SU-DHL-6 (cell line): ENCODE measurements around the gene SRRM2.

Source experiments
- H2AFZ ChIP-seq: fragments of 200-600 bp; sonication (generic); 2 replicates; pipeline ENCODE4 v1.6.1; 2014; ENCODE audit warnings: low read depth, mild to moderate bottlenecking, moderate library complexity, mixed read lengths, antibody characterized with exemption, low read length; ENCODE audit not compliant: severe bottlenecking
- H3F3A ChIP-seq: fragments of 200-600 bp; shearing (Covaris generic); 2 replicates; pipeline ENCODE4 v1.6.0; 2016; ENCODE audit warnings: antibody characterized with exemption, mild to moderate bottlenecking; ENCODE audit not compliant: insufficient read depth
- H3K27ac ChIP-seq: fragments of 200-600 bp; sonication (generic); 2 replicates; pipeline ENCODE4 v1.5.1; 2016; ENCODE audit warnings: low read depth, mild to moderate bottlenecking, low read length, moderate library complexity, mixed read lengths
- H3K27me3 ChIP-seq: fragments of 200-600 bp; sonication (generic), shearing (Covaris generic); 2 replicates; pipeline ENCODE4 v1.6.0; 2014; ENCODE audit warnings: mild to moderate bottlenecking, low read length
- H3K36me3 ChIP-seq: fragments of 200-600 bp; sonication (generic); 2 replicates; pipeline ENCODE4 v1.6.1; 2014; ENCODE audit warnings: mild to moderate bottlenecking, low read length, mixed read lengths
- H3K4me2 ChIP-seq: fragments of 300-600, 200-600 bp; shearing (Covaris generic), sonication (generic); 2 replicates; pipeline ENCODE4 v1.6.0; 2014; ENCODE audit warnings: low read length, low read depth, mild to moderate bottlenecking; ENCODE audit not compliant: poor library complexity, severe bottlenecking
- H3K4me3 ChIP-seq: fragments of 200-600 bp; sonication (generic); 2 replicates; pipeline ENCODE4 v1.5.1; 2014; ENCODE audit warnings: antibody characterized with exemption, low read length, mild to moderate bottlenecking, mixed read lengths; ENCODE audit not compliant: insufficient read depth, poor library complexity, severe bottlenecking
- H3K79me2 ChIP-seq: fragments of 200-600 bp; sonication (generic); 2 replicates; pipeline ENCODE4 v1.6.1; 2014; ENCODE audit warnings: mild to moderate bottlenecking, low read length, moderate library complexity; ENCODE audit not compliant: insufficient read depth
- H3K9ac ChIP-seq: fragments of 200-600 bp; sonication (generic); 2 replicates; pipeline ENCODE4 v1.7.0; 2014; ENCODE audit warnings: mild to moderate bottlenecking, low read length
- H3K9me2 ChIP-seq: fragments of 200-600 bp; sonication (generic); replicated peaks from 2 replicates; pipeline ENCODE4 v1.6.1; 2014; ENCODE audit warnings: low read length; ENCODE audit not compliant: insufficient read depth
- H3K9me3 ChIP-seq: fragments of 200-600 bp; sonication (generic); 2 replicates; pipeline ENCODE4 v1.6.1; 2014; ENCODE audit warnings: low read length, mixed read lengths; ENCODE audit not compliant: insufficient read depth
- H4K20me1 ChIP-seq: fragments of 200-600 bp; sonication (generic); 2 replicates; pipeline ENCODE4 v1.6.1; 2014; ENCODE audit warnings: low read depth, mild to moderate bottlenecking, antibody characterized with exemption, low read length, moderate library complexity, mixed read lengths
- EZH2phosphoT487 ChIP-seq: fragments of 200-600 bp; sonication (generic), shearing (Covaris generic); conservative IDR thresholded peaks from 2 replicates; pipeline ENCODE4 v1.6.1; 2018; ENCODE audit warnings: mild to moderate bottlenecking, antibody characterized with exemption, low read length, moderate library complexity, mixed read lengths
- TF ChIP-seq, protein P1 (sequence below): fragments of 200-600 bp; sonication (generic); IDR thresholded peaks from one replicate; pipeline ENCODE4 v1.5.1; 2017; ENCODE audit warnings: antibody characterized with exemption, mild to moderate bottlenecking, low read length, moderate library complexity; ENCODE audit not compliant: insufficient read depth, poor library complexity, severe bottlenecking

The SRRM2 gene

DNA sequence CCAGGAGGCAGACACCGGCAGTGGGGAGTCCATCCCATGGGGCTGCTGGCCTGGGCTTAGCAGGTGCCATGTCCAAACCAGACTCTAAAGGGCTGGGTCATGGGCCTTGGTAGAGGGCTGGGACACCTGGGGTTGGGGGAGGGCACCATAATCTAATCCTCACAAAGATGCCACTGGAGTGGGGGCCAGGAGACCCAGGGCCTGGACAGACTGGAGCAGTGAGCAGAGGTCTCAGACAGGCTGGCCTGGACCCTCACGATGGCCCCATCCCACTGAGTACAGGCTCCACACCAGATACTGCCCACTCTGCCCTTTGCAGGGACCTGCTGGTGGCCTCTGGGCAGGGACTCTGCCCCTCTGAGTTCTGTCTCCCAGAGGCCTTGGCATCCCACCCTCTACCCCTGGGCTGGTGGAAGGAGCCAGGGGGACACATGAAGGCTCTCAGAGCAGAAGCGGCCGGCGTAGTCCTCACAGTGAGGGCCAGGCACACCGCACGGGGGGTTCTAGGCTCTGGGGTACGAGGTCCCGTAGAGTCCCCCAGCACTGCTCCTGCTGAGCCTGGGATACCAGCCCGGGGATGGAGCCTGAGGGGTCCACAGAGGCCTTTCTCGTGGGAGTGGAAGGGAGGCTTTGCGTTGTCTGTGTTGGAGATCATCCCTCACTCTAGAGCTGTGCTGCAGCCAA is 10.0 kb upstream of the SRRM2 start:
- no peaks in the 10 kb centered on the region for H3F3A ChIP-seq
- no peak overlapping the region for H3K9ac ChIP-seq
- H2AFZ ChIP-seq, result no peak overlapping the region

DNA sequence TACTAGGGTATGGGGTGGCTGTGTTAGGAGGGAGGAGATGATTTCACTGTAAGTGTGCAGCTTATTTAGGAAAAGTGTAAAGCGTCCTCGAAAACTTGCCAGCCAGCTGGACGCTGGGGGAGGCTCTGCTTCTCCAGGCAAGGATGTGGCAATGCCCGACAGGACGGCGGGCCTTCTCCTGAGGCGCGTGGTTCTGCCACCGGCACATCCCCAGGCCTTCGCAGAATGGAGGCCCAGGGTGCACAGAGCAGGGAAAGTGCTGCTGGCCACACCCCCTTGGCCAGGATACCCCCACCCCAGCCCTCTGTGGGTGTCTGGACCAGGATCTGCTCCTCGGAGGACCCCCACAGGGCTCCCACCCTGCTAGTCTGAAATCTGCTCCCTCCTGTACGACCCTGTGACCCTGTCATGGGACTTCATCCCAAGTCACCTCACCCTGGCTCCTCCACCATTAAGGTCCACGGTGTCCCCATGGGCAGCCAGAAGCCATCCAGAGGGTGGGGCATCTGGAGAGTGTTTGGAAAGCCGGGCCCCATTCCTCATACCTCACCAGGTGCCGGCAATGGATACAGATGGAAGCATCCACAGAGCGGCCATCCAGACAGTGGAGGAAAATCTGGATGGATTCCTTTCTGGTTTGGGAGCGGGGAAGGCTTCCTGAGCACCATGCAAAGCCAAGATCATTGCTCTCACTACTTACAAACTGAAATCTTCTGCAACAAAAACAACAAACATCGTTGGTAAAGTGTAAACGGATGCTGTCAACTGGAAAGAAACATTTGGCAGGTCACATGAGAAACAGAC is 9.2 kb upstream of the SRRM2 start:
- Histone ChIP-seq H3K27me3 (no peaks in the 10 kb centered on the region), H3K36me3 (no peaks in the 10 kb centered on the region), H3K4me2 (no peak overlapping the region), H3K4me3 (no peak overlapping the region), H3K79me2 (no peaks in the 10 kb centered on the region), H3K27ac (no peak overlapping the region), H3K9me3 (no peaks in the 10 kb centered on the region), H3K9ac (no peak overlapping the region), H3K9me2 (no peaks in the 10 kb centered on the region), H3F3A (no peaks in the 10 kb centered on the region), H2AFZ (no peak overlapping the region), H4K20me1 (no peaks in the 10 kb centered on the region)
- TF ChIP-seq EZH2phosphoT487, result no peak
- TF ChIP-seq, protein P1, sequence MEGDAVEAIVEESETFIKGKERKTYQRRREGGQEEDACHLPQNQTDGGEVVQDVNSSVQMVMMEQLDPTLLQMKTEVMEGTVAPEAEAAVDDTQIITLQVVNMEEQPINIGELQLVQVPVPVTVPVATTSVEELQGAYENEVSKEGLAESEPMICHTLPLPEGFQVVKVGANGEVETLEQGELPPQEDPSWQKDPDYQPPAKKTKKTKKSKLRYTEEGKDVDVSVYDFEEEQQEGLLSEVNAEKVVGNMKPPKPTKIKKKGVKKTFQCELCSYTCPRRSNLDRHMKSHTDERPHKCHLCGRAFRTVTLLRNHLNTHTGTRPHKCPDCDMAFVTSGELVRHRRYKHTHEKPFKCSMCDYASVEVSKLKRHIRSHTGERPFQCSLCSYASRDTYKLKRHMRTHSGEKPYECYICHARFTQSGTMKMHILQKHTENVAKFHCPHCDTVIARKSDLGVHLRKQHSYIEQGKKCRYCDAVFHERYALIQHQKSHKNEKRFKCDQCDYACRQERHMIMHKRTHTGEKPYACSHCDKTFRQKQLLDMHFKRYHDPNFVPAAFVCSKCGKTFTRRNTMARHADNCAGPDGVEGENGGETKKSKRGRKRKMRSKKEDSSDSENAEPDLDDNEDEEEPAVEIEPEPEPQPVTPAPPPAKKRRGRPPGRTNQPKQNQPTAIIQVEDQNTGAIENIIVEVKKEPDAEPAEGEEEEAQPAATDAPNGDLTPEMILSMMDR, result no peak

More for the DNA sequence above, 10.0 kb upstream of the SRRM2 start:
- Histone ChIP-seq H3K4me3 (no peak overlapping the region), H3K9me3 (no peaks in the 10 kb centered on the region), H3K27ac (no peak overlapping the region), H3K9me2 (no peaks in the 10 kb centered on the region), H3K79me2 (no peaks in the 10 kb centered on the region), H3K4me2 (no peak overlapping the region), H4K20me1 (no peaks in the 10 kb centered on the region), H3K27me3 (no peaks in the 10 kb centered on the region), H3K36me3 (no peaks in the 10 kb centered on the region)
- TF ChIP-seq EZH2phosphoT487, result no peak
- TF ChIP-seq, protein P1, result no peak

DNA sequence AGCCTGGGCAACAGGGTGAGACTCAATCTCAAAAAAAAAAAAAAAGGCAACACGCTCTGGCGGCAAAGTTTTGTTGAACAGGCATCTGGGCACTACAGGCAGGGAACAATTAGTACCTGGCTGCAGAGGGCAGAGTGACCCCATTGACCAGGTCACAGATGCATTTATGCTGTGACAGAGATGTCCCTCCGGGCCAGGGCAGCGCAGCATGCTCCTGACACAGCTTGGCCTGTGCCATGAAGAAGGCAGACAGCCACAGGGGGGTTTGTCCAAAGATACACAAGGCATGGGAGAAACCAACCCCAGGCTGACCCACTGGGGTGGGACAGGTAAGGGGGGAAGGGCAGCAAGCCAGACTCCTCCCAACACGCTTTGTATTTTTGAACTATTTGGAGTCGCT is 7.7 kb upstream of the SRRM2 start:
- H3K9ac ChIP-seq, result no peak overlapping the region
- TF ChIP-seq EZH2phosphoT487, result no peak
- TF ChIP-seq, protein P1, result no peak

More for the DNA sequence above, 7.7 kb upstream of the SRRM2 start:
- Histone ChIP-seq H3K79me2 (no peaks in the 10 kb centered on the region), H3K36me3 (no peaks in the 10 kb centered on the region), H3K9me3 (no peaks in the 10 kb centered on the region), H3K4me2 (no peak overlapping the region), H3K27me3 (no peaks in the 10 kb centered on the region), H2AFZ (no peak overlapping the region), H3K9me2 (no peaks in the 10 kb centered on the region), H3F3A (no peaks in the 10 kb centered on the region), H3K27ac (no peak overlapping the region), H3K4me3 (no peak overlapping the region), H4K20me1 (no peaks in the 10 kb centered on the region)
